HT-29 (cell line): ENCODE measurements around the gene KRTAP10-1. TPM values are rescaled to one million over a fixed set of nuclear protein-coding genes. Genes with fewer than 3 reads are reported as not detected.
"Not testable (repeated sequence)": the region's sequence is repeated elsewhere in the genome, so short reads cannot be mapped to it uniquely, and the experiment has no call there.

Experiments
- DNase-seq: peaks from one replicate; pipeline ENCODE4 v3.0.0-alpha.2; 2015; ENCODE audit warnings: low spot score
- total RNA-seq: library from RNA; depleted of rRNA; stranded (reverse); fragments of >200 nt; shearing (Covaris generic); gene quantifications from 2 replicates; pipeline ENCODE4 v1.2.3, GENCODE V29; 2014; rRNA removed

KRTAP10-1 gene
- not detected in 2 replicates for total RNA-seq

GRCh38 chr21:44539991-44540666 is at the start of gene KRTAP10-1:
KRTAP10-1 (minus strand) TSS chr21:44540195; CDS start chr21:44540150, 45 bp downstream.
- DNase-seq = no peak

GRCh38 chr21:44589094-44589493 is 49.1 kb upstream of the KRTAP10-1 start:
- DNase-seq = no peak

GRCh38 chr21:44585892-44586291 is 45.9 kb upstream of the KRTAP10-1 start:
- no peak for DNase-seq

- no peak for DNase-seq
Measured at GRCh38 chr21:44583800-44584147, 43.8 kb upstream of the KRTAP10-1 start.

GRCh38 chr21:44583089-44583799 is 43.2 kb upstream of the KRTAP10-1 start:
- DNase-seq = no peak

- no peak for DNase-seq
Measured at GRCh38 chr21:44582055-44582454, 42.1 kb upstream of the KRTAP10-1 start.

GRCh38 chr21:44581158-44581557 is 41.2 kb upstream of the KRTAP10-1 start:
- DNase-seq = no peak

GRCh38 chr21:44580231-44580821 is 40.3 kb upstream of the KRTAP10-1 start, which contains the start of gene KRTAP10-5:
KRTAP10-5 (minus strand) TSS chr21:44580604; CDS start chr21:44580578, 26 bp downstream.
- DNase-seq = not testable (repeated sequence)

GRCh38 chr21:44579833-44580144 is 39.8 kb upstream of the KRTAP10-1 start:
- DNase-seq = no peak

- DNase-seq = no peak
Measured at GRCh38 chr21:44579056-44579832, 39.2 kb upstream of the KRTAP10-1 start.

GRCh38 chr21:44578371-44579055 is 38.5 kb upstream of the KRTAP10-1 start:
- DNase-seq = no peak

- no peak for DNase-seq
Measured at GRCh38 chr21:44576025-44576420, 36.0 kb upstream of the KRTAP10-1 start.

- DNase-seq = no peak
Measured at GRCh38 chr21:44575307-44576024, 35.5 kb upstream of the KRTAP10-1 start.

GRCh38 chr21:44574457-44575306 is 34.7 kb upstream of the KRTAP10-1 start:
- DNase-seq = peak; percentile 2

- DNase-seq = not testable (repeated sequence)
Measured at GRCh38 chr21:44573630-44574456, 33.8 kb upstream of the KRTAP10-1 start, which contains the start of gene KRTAP10-4. KRTAP10-4 (plus strand) TSS chr21:44573729; CDS start chr21:44573759, 30 bp downstream.

GRCh38 chr21:44572959-44573583 is 33.1 kb upstream of the KRTAP10-1 start:
- DNase-seq = no peak

GRCh38 chr21:44571844-44572782 is 32.1 kb upstream of the KRTAP10-1 start:
- DNase-seq = no peak
